GM12875 (cell line): Measurements from ENCODE around the gene EPHX1.

Experiments
- H3K4me3 ChIP-seq: one replicate; pipeline ENCODE4 v1.5.1; 2011; ENCODE audit warnings: low read depth, low read length, control low read depth
- CTCF ChIP-seq: IDR thresholded peaks from 2 replicates; pipeline ENCODE4 v1.5.1; 2011; ENCODE audit warnings: low read depth, mild to moderate bottlenecking, control low read depth, inconsistent platforms, low read length, moderate library complexity, borderline replicate concordance; ENCODE audit not compliant: insufficient read depth

Gene EPHX1

GRCh38 chr1:225822655-225823403 lies 12.9 kb downstream of the EPHX1 start:
- no peak for TF ChIP-seq CTCF
- no peak overlapping the region for H3K4me3 ChIP-seq

GRCh38 chr1:225823811-225824261 lies 13.9 kb downstream of the EPHX1 start:
- TF ChIP-seq CTCF = no peak
- H3K4me3 ChIP-seq = no peak overlapping the region

GRCh38 chr1:225824533-225824941 lies 14.6 kb downstream of the EPHX1 start:
- no peak overlapping the region for H3K4me3 ChIP-seq
- no peak for TF ChIP-seq CTCF

- no peak overlapping the region for H3K4me3 ChIP-seq
- TF ChIP-seq CTCF = no peak
Observed at GRCh38 chr1:225825078-225825477, 15.2 kb downstream of the EPHX1 start.

- TF ChIP-seq CTCF = no peak
- H3K4me3 ChIP-seq = no peak overlapping the region
Observed at GRCh38 chr1:225825607-225826007, 15.7 kb downstream of the EPHX1 start.

GRCh38 chr1:225827076-225827475 lies 17.2 kb downstream of the EPHX1 start:
- TF ChIP-seq CTCF = no peak
- H3K4me3 ChIP-seq = no peak overlapping the region

- no peak for TF ChIP-seq CTCF
- H3K4me3 ChIP-seq = no peak overlapping the region
Observed at GRCh38 chr1:225828706-225829345, 18.9 kb downstream of the EPHX1 start.
